HAP-1 (cell line): ENCODE measurements around the gene CD72.
A peak's percentile ranks its signal among the peaks of the same experiment; 100 is the strongest.

Experiments used
- DNase-seq, 2 experiments: peaks; one replicate each; pipeline ENCODE4 v3.0.0-alpha.2; 2016 to 2020; ENCODE audit warnings: low spot score in 2 of 2
- H3K27me3 ChIP-seq: fragments of 250-450 bp; sonication (Bioruptor Pico); 2 replicates; pipeline ENCODE4 v1.5.1; 2020; ENCODE audit warnings: low read depth, mild to moderate bottlenecking, moderate library complexity
- H3K36me3 ChIP-seq: fragments of 250-450 bp; sonication (Bioruptor Pico); replicated peaks from 2 replicates; pipeline ENCODE4 v1.5.1; 2020; ENCODE audit warnings: mild to moderate bottlenecking
- H3K4me1 ChIP-seq: fragments of 250-450 bp; sonication (Bioruptor Pico); 2 replicates; pipeline ENCODE4 v1.5.1; 2020; ENCODE audit warnings: mild to moderate bottlenecking
- H3K4me3 ChIP-seq: fragments of 250-450 bp; sonication (Bioruptor Pico); 2 replicates; pipeline ENCODE4 v1.5.1; 2020; ENCODE audit warnings: mild to moderate bottlenecking, moderate library complexity
- H3K9me3 ChIP-seq: fragments of 250-450 bp; sonication (Bioruptor Pico); 2 replicates; pipeline ENCODE4 v1.5.1; 2020; ENCODE audit warnings: mild to moderate bottlenecking, moderate library complexity
- in situ Hi-C: fragments of 300-500 bp; cut with MboI; formaldehyde crosslinking; loops from 3 replicates; pipeline ENCODE4 v1.14.3; 2020; ENCODE audit warnings: low sequenced_read_pairs, inconsistent platforms, mixed read lengths

Gene CD72

GRCh38 chr9:35577486-35577885 is 40.7 kb downstream of the CD72 start:
- in situ Hi-C loops, result no loop called here
- Histone ChIP-seq H3K4me1 (peaks cover 4% of the 10 kb centered on the region), H3K27me3 (no peaks in the 10 kb centered on the region), H3K4me3 (no peak overlapping the region), H3K9me3 (no peaks in the 10 kb centered on the region; the same call in 1 of the 2 replicates), H3K36me3 (no peaks in the 10 kb centered on the region)
- no peak for DNase-seq

DNA sequence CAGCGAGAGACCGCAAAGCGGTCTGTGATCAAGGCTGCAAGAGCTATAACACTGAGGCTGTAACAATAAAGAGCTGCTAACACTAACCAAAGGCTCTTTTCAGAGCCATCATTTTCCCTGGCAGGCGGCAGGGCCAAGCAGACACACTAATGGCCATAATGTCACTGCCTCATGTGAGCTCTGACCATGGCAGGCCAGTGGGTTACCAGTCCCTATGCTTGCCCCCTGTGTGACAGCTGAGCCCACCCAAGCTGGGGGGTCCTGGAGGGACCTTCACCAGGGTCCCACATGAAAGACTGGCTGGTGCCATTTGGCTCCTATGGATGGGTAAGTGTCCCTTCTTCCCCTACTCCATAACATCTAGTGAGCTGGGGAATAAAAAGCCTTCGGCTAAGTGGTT is 42.7 kb downstream of the CD72 start:
- Histone ChIP-seq H3K36me3 (no peaks in the 10 kb centered on the region), H3K4me3 (no peak overlapping the region), H3K27me3 (no peaks in the 10 kb centered on the region), H3K9me3 (no peaks in the 10 kb centered on the region; the same call in 1 of the 2 replicates), H3K4me1 (peaks cover 4% of the 10 kb centered on the region)
- in situ Hi-C loops, result no loop called here
- DNase-seq, result no peak

DNA sequence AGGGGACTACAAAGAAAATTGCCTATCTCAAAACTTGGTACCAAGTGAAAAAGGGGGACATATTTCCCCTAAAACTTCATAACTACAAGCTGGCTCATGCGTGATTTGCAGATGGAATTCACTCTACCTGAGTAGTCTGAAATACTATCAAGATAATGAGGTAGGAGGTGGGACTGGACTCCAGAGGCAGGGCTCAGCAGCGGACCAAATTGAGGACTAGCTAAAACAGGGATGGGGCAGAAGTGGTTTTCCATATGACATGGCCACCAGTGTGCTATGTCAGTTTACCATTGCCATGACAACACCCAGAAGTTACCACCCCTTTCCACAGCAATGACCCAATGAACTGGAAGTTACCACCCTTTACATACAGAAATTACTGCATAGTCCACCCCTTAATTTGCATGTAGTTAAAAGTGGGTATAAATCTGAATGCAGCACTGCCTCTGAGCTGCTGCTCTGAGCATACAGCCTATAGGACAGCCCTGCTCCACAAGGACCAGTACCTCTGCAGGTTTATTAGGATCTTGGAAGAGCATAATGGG is 43.6 kb downstream of the CD72 start:
- no peaks in the 10 kb centered on the region for H3K4me1 ChIP-seq
- no peak for DNase-seq
- no peak overlapping the region for H3K4me3 ChIP-seq
- in situ Hi-C loops, result loop anchor here (25.0 kb wide), 1 partner anchor 462 kb away; the partner anchor contains the start of genes ATOSB and STOML2
- H3K9me3 ChIP-seq, result no peaks in the 10 kb centered on the region; the same call in 1 of the 2 replicates
- H3K36me3 ChIP-seq, result no peaks in the 10 kb centered on the region
- no peaks in the 10 kb centered on the region for H3K27me3 ChIP-seq

- H3K9me3 ChIP-seq, result no peaks in the 10 kb centered on the region; the same call in 1 of the 2 replicates
- H3K4me3 ChIP-seq, result no peak overlapping the region
- no peak for DNase-seq
- in situ Hi-C loops, result loop anchor here (25.0 kb wide), 1 partner anchor 459 kb away; the partner anchor contains the start of genes ATOSB and STOML2
- H3K36me3 ChIP-seq, result no peaks in the 10 kb centered on the region
- H3K27me3 ChIP-seq, result no peaks in the 10 kb centered on the region
- H3K4me1 ChIP-seq, result no peaks in the 10 kb centered on the region
Measured at GRCh38 chr9:35570709-35571504, 47.3 kb downstream of the CD72 start.

- Histone ChIP-seq H3K36me3 (no peaks in the 10 kb centered on the region), H3K4me1 (no peaks in the 10 kb centered on the region), H3K4me3 (no peak overlapping the region), H3K27me3 (no peaks in the 10 kb centered on the region), H3K9me3 (no peaks in the 10 kb centered on the region; the same call in 1 of the 2 replicates)
- no peak for DNase-seq
- in situ Hi-C loops, result loop anchor here (25.0 kb wide), 1 partner anchor 457 kb away; the partner anchor contains the start of genes ATOSB and STOML2
Measured at GRCh38 chr9:35569206-35569605, 49.0 kb downstream of the CD72 start.

DNA sequence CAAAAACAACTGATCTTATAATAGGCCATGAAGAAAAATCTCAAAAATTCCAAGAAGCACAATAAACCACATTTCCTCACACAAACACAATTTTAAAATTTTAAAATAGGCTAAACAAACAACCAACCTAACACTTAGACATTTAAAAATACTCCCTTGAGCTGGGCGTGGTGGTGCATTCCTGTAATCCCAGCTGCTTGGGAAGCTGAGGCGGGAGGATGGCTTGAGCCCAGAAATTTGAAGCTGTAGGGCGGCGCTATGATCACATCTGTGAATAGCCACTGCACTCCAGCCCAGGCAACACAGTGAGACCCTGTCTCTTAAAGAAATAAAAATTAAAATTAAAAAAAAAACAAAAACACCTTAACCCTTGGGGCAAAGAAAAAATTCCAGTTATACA is 50.0 kb downstream of the CD72 start:
- DNase-seq, result no peak
- in situ Hi-C loops, result loop anchor here (25.0 kb wide), 1 partner anchor 456 kb away; the partner anchor contains the start of genes ATOSB and STOML2
- Histone ChIP-seq H3K27me3 (no peaks in the 10 kb centered on the region), H3K9me3 (no peaks in the 10 kb centered on the region), H3K36me3 (no peaks in the 10 kb centered on the region), H3K4me3 (no peak overlapping the region), H3K4me1 (no peaks in the 10 kb centered on the region)

DNA sequence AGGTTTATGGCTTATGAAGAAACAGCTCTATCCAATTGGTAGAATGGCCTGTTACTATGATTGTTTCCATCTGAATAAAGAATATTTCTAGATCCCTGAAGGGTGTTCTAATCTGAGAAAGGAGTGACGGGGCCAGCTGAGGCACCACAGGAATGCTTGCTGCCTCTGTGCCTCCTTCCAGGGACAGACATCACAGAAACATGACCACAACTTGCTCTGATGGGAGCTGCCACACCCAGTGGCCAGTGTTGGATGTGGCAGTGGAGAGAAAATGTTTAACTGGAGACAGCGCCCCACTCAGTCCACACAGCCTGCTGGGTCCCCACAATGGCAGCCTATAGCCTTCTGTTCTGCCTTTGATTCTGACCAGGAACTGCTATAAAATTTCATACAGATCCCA is 51.8 kb downstream of the CD72 start:
- Histone ChIP-seq H3K4me1 (no peaks in the 10 kb centered on the region), H3K9me3 (no peaks in the 10 kb centered on the region), H3K36me3 (no peaks in the 10 kb centered on the region), H3K4me3 (no peak overlapping the region), H3K27me3 (no peaks in the 10 kb centered on the region)
- in situ Hi-C loops, result loop anchor here (25.0 kb wide), 1 partner anchor 454 kb away; the partner anchor contains the start of genes ATOSB and STOML2
- DNase-seq, result no peak

- Histone ChIP-seq H3K36me3 (no peaks in the 10 kb centered on the region), H3K9me3 (no peaks in the 10 kb centered on the region), H3K4me1 (no peaks in the 10 kb centered on the region), H3K4me3 (no peak overlapping the region), H3K27me3 (no peaks in the 10 kb centered on the region)
- in situ Hi-C loops, result loop anchor here (25.0 kb wide), 1 partner anchor 452 kb away; the partner anchor contains the start of genes ATOSB and STOML2
- DNase-seq, result no peak
Measured at GRCh38 chr9:35564658-35565061, 53.6 kb downstream of the CD72 start.

GRCh38 chr9:35563791-35564197 is 54.4 kb downstream of the CD72 start:
- Histone ChIP-seq H3K36me3 (no peaks in the 10 kb centered on the region), H3K27me3 (no peaks in the 10 kb centered on the region), H3K9me3 (no peaks in the 10 kb centered on the region), H3K4me3 (no peak overlapping the region), H3K4me1 (no peaks in the 10 kb centered on the region)
- DNase-seq, result peak in 1 of 2 experiments; percentile 47
- in situ Hi-C loops, result loop anchor here (25.0 kb wide), 1 partner anchor 451 kb away; the partner anchor contains the start of genes ATOSB and STOML2

- Histone ChIP-seq H3K36me3 (no peaks in the 10 kb centered on the region), H3K27me3 (no peaks in the 10 kb centered on the region), H3K4me1 (no peaks in the 10 kb centered on the region), H3K9me3 (no peaks in the 10 kb centered on the region), H3K4me3 (no peak overlapping the region)
- no peak for DNase-seq
- in situ Hi-C loops, result loop anchor here (25.0 kb wide), 1 partner anchor 451 kb away; the partner anchor contains the start of genes ATOSB and STOML2
Measured at GRCh38 chr9:35562895-35563780, 55.1 kb downstream of the CD72 start.

- H3K36me3 ChIP-seq, result no peaks in the 10 kb centered on the region
- H3K27me3 ChIP-seq, result no peaks in the 10 kb centered on the region
- no peak overlapping the region for H3K4me3 ChIP-seq
- no peaks in the 10 kb centered on the region for H3K4me1 ChIP-seq
- in situ Hi-C loops, result loop anchor here (25.0 kb wide), 1 partner anchor 449 kb away; the partner anchor contains the start of genes ATOSB and STOML2
- no peak for DNase-seq
- no peaks in the 10 kb centered on the region for H3K9me3 ChIP-seq
Measured at GRCh38 chr9:35561468-35562261, 56.5 kb downstream of the CD72 start.

- Histone ChIP-seq H3K4me1 (no peaks in the 10 kb centered on the region), H3K4me3 (no peak overlapping the region), H3K9me3 (no peaks in the 10 kb centered on the region), H3K27me3 (no peaks in the 10 kb centered on the region), H3K36me3 (peaks cover under 1% of the 10 kb centered on the region; the same call in 1 of the 2 replicates)
- in situ Hi-C loops, result loop anchor here (25.0 kb wide), 1 partner anchor 448 kb away; the partner anchor contains the start of genes ATOSB and STOML2
- no peak for DNase-seq
Measured at GRCh38 chr9:35560625-35561337, 57.4 kb downstream of the CD72 start.
